K562 (cell line): ENCODE results near the gene CYCS. TPM values are rescaled to one million over a fixed set of nuclear protein-coding genes. Genes with fewer than 3 reads are reported as not detected.

Source experiments
- ATAC-seq: fragments of 200-7000 bp; cut with Tn5 transposase; 3 replicates; pipeline ENCODE4 v1.9.1; 2020; ENCODE audit warnings: moderate library complexity
- BruUV-seq: library from RNA; stranded (reverse); fragments of 400-500 nt; replicated peaks from 2 replicates; lab custom pipeline; 2021; lab: Mats Ljungman, UMichigan
- CTCF ChIA-PET: fragments of 300-600 bp; formaldehyde crosslinking; extraction: SDS; loops from one replicate; lab custom pipeline; 2021; ENCODE audit warnings: low intra/inter-chr PET ratio; lab: Yijun Ruan, JAX
- POLR2A ChIA-PET: fragments of 300-600, 350-650 bp; sonication (Branson Sonifier 250); formaldehyde crosslinking; extraction: SDS; loops from one replicate; lab custom pipeline; 2021; ENCODE audit warnings: antibody characterized with exemption, inconsistent platforms; lab: Yijun Ruan, JAX
- DNase-seq, 4 experiments: peaks; one replicate each; pipeline versions ENCODE4 v3.0.0 to v3.0.0-alpha.2; 2011 to 2018; ENCODE audit warnings: low spot score in 3 of 4, mixed read lengths in 3 of 4; ENCODE audit errors: extremely low read depth in 1 of 4
- FAIRE-seq: peaks from 2 replicates; lab custom pipeline; 2011; peaks lifted over from hg19 to GRCh38; lab: Jason Lieb, UNC
- H2AFZ ChIP-seq: 2 replicates; pipeline ENCODE4 v1.6.0; 2011; ENCODE audit warnings: low read depth, low read length, control low read depth, inconsistent platforms
- H3K27ac ChIP-seq: fragments of 200-600 bp; 3 replicates; pipeline ENCODE4 v1.8.0; 2011; ENCODE audit warnings: low read depth, mild to moderate bottlenecking, control low read depth, inconsistent platforms, low read length, moderate library complexity, mixed read lengths; ENCODE audit errors: extremely low read depth
- H3K27me3 ChIP-seq, 2 experiments: fragments of 300-600 bp in 1 of 2; 2 replicates in 1 of 2; 3 replicates in 1 of 2; pipeline versions ENCODE4 v1.6.0 to v1.8.0; 2011; ENCODE audit warnings: inconsistent platforms in 2 of 2, low read length in 2 of 2, mild to moderate bottlenecking in 1 of 2, mixed read lengths in 1 of 2, moderate library complexity in 1 of 2; ENCODE audit not compliant: control insufficient read depth in 2 of 2, insufficient read depth in 2 of 2
- H3K36me3 ChIP-seq: fragments of 300-600 bp; 3 replicates; pipeline ENCODE4 v1.8.0; 2011; ENCODE audit warnings: mild to moderate bottlenecking, low read length, inconsistent platforms; ENCODE audit not compliant: control insufficient read depth, insufficient read depth
- H3K4me1 ChIP-seq, 2 experiments: fragments of 200-600 bp in 1 of 2; replicated peaks in 1 of 2; 2 replicates in 1 of 2; 3 replicates in 1 of 2; pipeline versions ENCODE4 v1.5.1 to v1.8.0; 2011; ENCODE audit warnings: inconsistent platforms in 2 of 2, low read length in 2 of 2, mild to moderate bottlenecking in 1 of 2, mixed read lengths in 1 of 2, moderate library complexity in 1 of 2; ENCODE audit not compliant: control insufficient read depth in 2 of 2, insufficient read depth in 2 of 2
- H3K4me2 ChIP-seq: 2 replicates; pipeline ENCODE4 v1.6.1; 2011; ENCODE audit warnings: low read length, control low read depth, inconsistent platforms, mixed read lengths; ENCODE audit not compliant: insufficient read depth
- H3K4me3 ChIP-seq: fragments of 200-600 bp; sonication (generic), shearing (Covaris generic); 2 replicates; pipeline ENCODE4 v1.5.1; 2016; ENCODE audit warnings: control low read depth, inconsistent platforms
- H3K79me2 ChIP-seq: fragments of 200-600 bp; 3 replicates; pipeline ENCODE4 v1.8.0; 2011; ENCODE audit warnings: low read length, inconsistent platforms; ENCODE audit not compliant: control insufficient read depth, insufficient read depth
- H3K9ac ChIP-seq, 2 experiments: 2 replicates each; pipeline versions ENCODE4 v1.6.0 to v1.6.1; 2011; ENCODE audit warnings: low read depth in 2 of 2, low read length in 2 of 2, control low read depth in 1 of 2, inconsistent platforms in 1 of 2, mild to moderate bottlenecking in 1 of 2, mixed read lengths in 1 of 2; ENCODE audit not compliant: insufficient read depth in 1 of 2
- H3K9me1 ChIP-seq: one replicate; pipeline ENCODE4 v1.6.0; 2011; ENCODE audit warnings: inconsistent platforms, mild to moderate bottlenecking, low read length, moderate library complexity; ENCODE audit not compliant: control insufficient read depth, insufficient read depth
- H3K9me3 ChIP-seq: replicated peaks from 2 replicates; pipeline ENCODE4 v1.5.1; 2011; ENCODE audit warnings: low read depth, low read length, inconsistent platforms; ENCODE audit not compliant: control insufficient read depth, insufficient read depth
- H4K20me1 ChIP-seq: replicated peaks from 2 replicates; pipeline ENCODE4 v1.6.1; 2011; ENCODE audit warnings: low read length, inconsistent platforms, mixed read lengths; ENCODE audit not compliant: control insufficient read depth, insufficient read depth
- GTF2E2 ChIP-seq: fragments of 200-800 bp; sonication (Bioruptor generic); IDR thresholded peaks from 2 replicates; pipeline ENCODE4 v1.6.1; 2016; ENCODE audit warnings: missing genetic modification characterization, missing compliant biosample characterization
- SOX6 ChIP-seq: fragments of 450-650 bp; IDR thresholded peaks from 2 replicates; pipeline ENCODE4 v1.6.1; 2014; ENCODE audit warnings: mild to moderate bottlenecking
- TCF3 ChIP-seq: sonication (generic); formaldehyde crosslinking; IDR thresholded peaks from 2 replicates; pipeline ENCODE4 v1.4.0; 2020; ENCODE audit warnings: mild to moderate bottlenecking, missing genetic modification reagents
- ZBTB8A ChIP-seq: fragments of 450-650 bp; IDR thresholded peaks from 2 replicates; pipeline ENCODE4 v1.6.1; 2018; ENCODE audit warnings: mild to moderate bottlenecking, moderate library complexity; ENCODE audit not compliant: partially characterized antibody
- WGBS: fragments of 100-300 bp; shearing (Covaris generic); methylation state at CpG from one replicate; pipeline ENCODE4 v1.1.6; 2016; ENCODE audit warnings: low coverage, mixed read lengths; ENCODE audit not compliant: insufficient coverage; ENCODE audit errors: missing lambda C conversion rate; 5-methylcytosine and 5-hydroxymethylcytosine counted together
- in situ Hi-C: fragments of 300-500 bp; cut with MboI; formaldehyde crosslinking; loops from 4 replicates; pipeline ENCODE4 v1.15.0; 2018; ENCODE audit warnings: inconsistent platforms, mixed read lengths
- intact Hi-C: fragments of 100-400 bp; cut with micrococcal nuclease; formaldehyde crosslinking; loops from 2 replicates; pipeline ENCODE4 v1.14.2; 2022
- polyA plus RNA-seq, 8 experiments: library from polyadenylated mRNA; depleted of rRNA in 4 of 8; stranded (reverse) in 5 of 8; unstranded in 3 of 8; fragments of >200 nt; fragmentation: Nextera tagmentation in 2 of 8; fragmentation: Illumina TruSeq in 1 of 8; extraction: Ambion mirVana in 2 of 8; extraction: Trizol in 1 of 8; gene quantifications; 2 replicates each; pipeline versions ENCODE4 v1.2.1 to v1.2.3, GENCODE V29; 2011 to 2014; ENCODE audit warnings: inconsistent platforms in 1 of 8, missing spikeins in 1 of 8
- total RNA-seq, 7 experiments: library from RNA; depleted of rRNA in 6 of 7; stranded (reverse); fragments of >200 nt in 6 of 7; fragmentation: Illumina TruSeq in 2 of 7; extraction: Trizol in 2 of 7; gene quantifications; 2 replicates each; pipeline versions ENCODE4 v1.2.1 to v1.2.3, GENCODE V29; 2011 to 2021; ENCODE audit warnings: low replicate concordance in 1 of 7
- TF ChIP-seq, protein P1 (sequence below): fragments of 450-650 bp; IDR thresholded peaks from 2 replicates; pipeline ENCODE4 v1.6.1; 2016; ENCODE audit warnings: low read depth
- TF ChIP-seq, protein P2 (sequence below), 3 experiments: fragments of 200-800 bp in 1 of 3; sonication (Bioruptor generic) in 1 of 3; sonication (generic) in 1 of 3; formaldehyde crosslinking in 1 of 3; IDR thresholded peaks; 2 replicates each; pipeline versions ENCODE4 v1.6.1 to v1.8.0; 2016 to 2022; ENCODE audit warnings: mild to moderate bottlenecking in 2 of 3, missing compliant biosample characterization in 2 of 3, missing genetic modification characterization in 2 of 3, missing genetic modification reagents in 1 of 3
- TF ChIP-seq, protein P3 (sequence below), 2 experiments: fragments of 450-650 bp in 1 of 2; IDR thresholded peaks; 2 replicates each; pipeline ENCODE4 v1.6.1; 2011 to 2017; ENCODE audit warnings: low read depth in 2 of 2, antibody characterized with exemption in 1 of 2, borderline replicate concordance in 1 of 2, low read length in 1 of 2, mild to moderate bottlenecking in 1 of 2, mixed read lengths in 1 of 2; ENCODE audit not compliant: control insufficient read depth in 1 of 2

The CYCS gene
- total and polyA plus RNA-seq, 9 of the 15 experiments (the other 6 are each of a cell fraction or from before 2014, with no cell fraction given) = 206 to 1,425 (median 438) TPM

DNA sequence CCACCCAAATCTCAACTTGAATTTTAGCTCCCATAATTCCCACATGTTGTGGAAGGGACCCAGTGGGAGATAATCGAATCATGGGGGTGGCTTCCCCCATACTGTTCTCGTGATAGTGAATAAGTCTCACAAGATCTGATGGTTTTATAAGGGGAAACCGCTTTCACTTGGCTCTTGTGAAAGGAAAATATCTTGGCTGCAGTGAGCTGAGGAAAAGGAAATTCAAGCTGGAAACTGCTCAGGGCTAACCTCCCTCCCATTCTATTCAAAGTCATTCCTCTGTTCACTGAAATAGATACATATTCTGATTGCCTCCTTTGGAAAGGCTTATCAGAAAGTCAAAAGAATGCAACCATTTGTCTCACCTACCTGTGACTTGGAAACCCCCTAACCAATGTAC, 15.8 kb downstream of the CYCS start (continued):
- TF ChIP-seq, protein P1, sequence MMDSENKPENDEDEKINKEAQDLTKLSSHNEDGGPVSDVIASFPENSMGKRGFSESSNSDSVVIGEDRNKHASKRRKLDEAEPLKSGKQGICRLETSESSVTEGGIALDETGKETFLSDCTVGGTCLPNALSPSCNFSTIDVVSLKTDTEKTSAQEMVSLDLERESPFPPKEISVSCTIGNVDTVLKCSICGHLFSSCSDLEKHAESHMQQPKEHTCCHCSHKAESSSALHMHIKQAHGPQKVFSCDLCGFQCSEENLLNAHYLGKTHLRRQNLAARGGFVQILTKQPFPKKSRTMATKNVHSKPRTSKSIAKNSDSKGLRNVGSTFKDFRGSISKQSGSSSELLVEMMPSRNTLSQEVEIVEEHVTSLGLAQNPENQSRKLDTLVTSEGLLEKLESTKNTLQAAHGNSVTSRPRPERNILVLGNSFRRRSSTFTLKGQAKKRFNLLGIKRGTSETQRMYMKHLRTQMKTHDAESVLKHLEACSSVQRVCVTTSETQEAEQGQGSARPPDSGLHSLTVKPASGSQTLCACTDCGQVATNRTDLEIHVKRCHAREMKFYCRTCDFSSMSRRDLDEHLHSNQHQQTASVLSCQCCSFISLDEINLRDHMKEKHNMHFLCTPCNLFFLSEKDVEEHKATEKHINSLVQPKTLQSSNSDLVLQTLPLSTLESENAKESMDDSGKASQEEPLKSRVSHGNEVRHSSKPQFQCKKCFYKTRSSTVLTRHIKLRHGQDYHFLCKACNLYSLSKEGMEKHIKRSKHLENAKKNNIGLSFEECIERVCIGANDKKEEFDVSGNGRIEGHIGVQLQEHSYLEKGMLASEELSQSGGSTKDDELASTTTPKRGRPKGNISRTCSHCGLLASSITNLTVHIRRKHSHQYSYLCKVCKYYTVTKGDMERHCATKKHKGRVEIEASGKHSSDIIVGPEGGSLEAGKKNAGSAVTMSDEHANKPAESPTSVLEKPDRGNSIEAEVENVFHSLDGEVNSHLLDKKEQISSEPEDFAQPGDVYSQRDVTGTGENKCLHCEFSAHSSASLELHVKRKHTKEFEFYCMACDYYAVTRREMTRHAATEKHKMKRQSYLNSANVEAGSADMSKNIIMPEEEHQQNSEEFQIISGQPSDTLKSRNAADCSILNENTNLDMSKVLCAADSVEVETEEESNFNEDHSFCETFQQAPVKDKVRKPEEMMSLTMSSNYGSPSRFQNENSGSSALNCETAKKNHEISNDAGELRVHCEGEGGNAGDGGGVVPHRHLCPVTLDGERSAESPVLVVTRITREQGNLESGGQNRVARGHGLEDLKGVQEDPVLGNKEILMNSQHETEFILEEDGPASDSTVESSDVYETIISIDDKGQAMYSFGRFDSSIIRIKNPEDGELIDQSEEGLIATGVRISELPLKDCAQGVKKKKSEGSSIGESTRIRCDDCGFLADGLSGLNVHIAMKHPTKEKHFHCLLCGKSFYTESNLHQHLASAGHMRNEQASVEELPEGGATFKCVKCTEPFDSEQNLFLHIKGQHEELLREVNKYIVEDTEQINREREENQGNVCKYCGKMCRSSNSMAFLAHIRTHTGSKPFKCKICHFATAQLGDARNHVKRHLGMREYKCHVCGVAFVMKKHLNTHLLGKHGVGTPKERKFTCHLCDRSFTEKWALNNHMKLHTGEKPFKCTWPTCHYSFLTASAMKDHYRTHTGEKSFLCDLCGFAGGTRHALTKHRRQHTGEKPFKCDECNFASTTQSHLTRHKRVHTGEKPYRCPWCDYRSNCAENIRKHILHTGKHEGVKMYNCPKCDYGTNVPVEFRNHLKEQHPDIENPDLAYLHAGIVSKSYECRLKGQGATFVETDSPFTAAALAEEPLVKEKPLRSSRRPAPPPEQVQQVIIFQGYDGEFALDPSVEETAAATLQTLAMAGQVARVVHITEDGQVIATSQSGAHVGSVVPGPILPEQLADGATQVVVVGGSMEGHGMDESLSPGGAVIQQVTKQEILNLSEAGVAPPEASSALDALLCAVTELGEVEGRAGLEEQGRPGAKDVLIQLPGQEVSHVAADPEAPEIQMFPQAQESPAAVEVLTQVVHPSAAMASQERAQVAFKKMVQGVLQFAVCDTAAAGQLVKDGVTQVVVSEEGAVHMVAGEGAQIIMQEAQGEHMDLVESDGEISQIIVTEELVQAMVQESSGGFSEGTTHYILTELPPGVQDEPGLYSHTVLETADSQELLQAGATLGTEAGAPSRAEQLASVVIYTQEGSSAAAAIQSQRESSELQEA = no peak

DNA sequence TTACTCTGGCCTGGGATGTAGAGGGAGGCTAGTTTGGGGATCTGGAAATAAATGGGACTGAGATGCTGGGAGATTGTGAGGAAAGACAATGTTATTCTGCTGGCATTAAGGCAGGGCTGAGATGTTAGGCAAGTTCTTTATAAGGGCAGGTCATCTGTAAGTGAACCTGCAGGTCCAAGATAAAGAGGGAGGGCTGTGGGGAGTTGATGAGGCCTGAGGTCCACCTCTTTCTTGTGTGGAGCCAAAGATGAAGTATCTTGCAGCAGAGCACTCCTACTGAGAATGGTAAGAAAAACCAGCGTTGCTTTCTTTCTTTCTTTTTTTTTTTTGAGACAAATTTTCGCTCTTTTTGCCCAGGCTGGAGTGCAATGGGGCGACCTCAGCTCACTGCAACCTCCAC, 19.1 kb downstream of the CYCS start:
- H2AFZ ChIP-seq = no peak overlapping the region
- POLR2A ChIA-PET = interaction anchor here (0.9 kb wide), 1 partner anchor 18 kb away, joined by 3 read pairs; no protein-coding TSS in a partner anchor
- TF ChIP-seq GTF2E2 (no peak), ZBTB8A (no peak), TCF3 (CRISPR knock-in tag) (0 out of 2 replicates have a peak, but pooled peaks have one; percentile 12), SOX6 (no peak)
- TF ChIP-seq, protein P2, sequence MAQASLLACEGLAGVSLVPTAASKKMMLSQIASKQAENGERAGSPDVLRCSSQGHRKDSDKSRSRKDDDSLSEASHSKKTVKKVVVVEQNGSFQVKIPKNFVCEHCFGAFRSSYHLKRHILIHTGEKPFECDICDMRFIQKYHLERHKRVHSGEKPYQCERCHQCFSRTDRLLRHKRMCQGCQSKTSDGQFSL (CRISPR knock-in tag; IDR thresholded peaks at IDR 0.05) = no peak
- TF ChIP-seq, protein P2 (tag; IDR thresholded peaks at IDR 0.05) = no peak
- TF ChIP-seq, protein P3, sequence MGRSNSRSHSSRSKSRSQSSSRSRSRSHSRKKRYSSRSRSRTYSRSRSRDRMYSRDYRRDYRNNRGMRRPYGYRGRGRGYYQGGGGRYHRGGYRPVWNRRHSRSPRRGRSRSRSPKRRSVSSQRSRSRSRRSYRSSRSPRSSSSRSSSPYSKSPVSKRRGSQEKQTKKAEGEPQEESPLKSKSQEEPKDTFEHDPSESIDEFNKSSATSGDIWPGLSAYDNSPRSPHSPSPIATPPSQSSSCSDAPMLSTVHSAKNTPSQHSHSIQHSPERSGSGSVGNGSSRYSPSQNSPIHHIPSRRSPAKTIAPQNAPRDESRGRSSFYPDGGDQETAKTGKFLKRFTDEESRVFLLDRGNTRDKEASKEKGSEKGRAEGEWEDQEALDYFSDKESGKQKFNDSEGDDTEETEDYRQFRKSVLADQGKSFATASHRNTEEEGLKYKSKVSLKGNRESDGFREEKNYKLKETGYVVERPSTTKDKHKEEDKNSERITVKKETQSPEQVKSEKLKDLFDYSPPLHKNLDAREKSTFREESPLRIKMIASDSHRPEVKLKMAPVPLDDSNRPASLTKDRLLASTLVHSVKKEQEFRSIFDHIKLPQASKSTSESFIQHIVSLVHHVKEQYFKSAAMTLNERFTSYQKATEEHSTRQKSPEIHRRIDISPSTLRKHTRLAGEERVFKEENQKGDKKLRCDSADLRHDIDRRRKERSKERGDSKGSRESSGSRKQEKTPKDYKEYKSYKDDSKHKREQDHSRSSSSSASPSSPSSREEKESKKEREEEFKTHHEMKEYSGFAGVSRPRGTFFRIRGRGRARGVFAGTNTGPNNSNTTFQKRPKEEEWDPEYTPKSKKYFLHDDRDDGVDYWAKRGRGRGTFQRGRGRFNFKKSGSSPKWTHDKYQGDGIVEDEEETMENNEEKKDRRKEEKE (IDR thresholded peaks at IDR 0.05; ENCODE audit: borderline replicate concordance in 1 of 2, control insufficient read depth in 1 of 2, low read depth in 2 of 2, low read length in 1 of 2) = no peak

More for the DNA sequence above, 19.1 kb downstream of the CYCS start:
- peak; percentile 80 for FAIRE-seq
- Histone ChIP-seq H3K36me3 (no peaks in the 10 kb centered on the region; the same call in 2 of the 3 replicates), H3K4me3 (no peak overlapping the region), H4K20me1 (no peaks in the 10 kb centered on the region), H3K79me2 (no peaks in the 10 kb centered on the region), H3K9ac (no peak overlapping the region), H3K27ac (no peak overlapping the region), H3K4me2 (no peak overlapping the region), H3K4me1 (peaks cover 0 to 2% of the 10 kb centered on the region in 2 experiments; a peak in 2 of 5 replicates), H3K27me3 (no peaks in the 10 kb centered on the region), H3K9me1 (no peaks in the 10 kb centered on the region), H3K9me3 (no peaks in the 10 kb centered on the region; the same call in 1 of the 2 replicates)
- 10% methylated on average over 2 of the region's 3 CpGs for WGBS
- in situ Hi-C loops = no loop called here
- no TSS peak for BruUV-seq
- peak; percentile 73 for ATAC-seq
- intact Hi-C loops = no loop called here
- DNase-seq = peak in 2 of 4 experiments; percentile 51 to 55
- CTCF ChIA-PET = no interaction called here
